ENCODE results near the gene RNFT1.
"Not testable (repeated sequence)": the region's sequence is repeated elsewhere in the genome, so short reads cannot be mapped to it uniquely, and the experiment has no call there.

The RNFT1 gene

GRCh38 chr17:59964482-59965328, at the start of gene RNFT1:
Gene RNFT1 (minus strand): TSS chr17:59964740. CDS start chr17:59964663, 77 bp downstream.
- DNase-seq (ENCODE audit: low read depth) = peak; percentile 82

GRCh38 chr17:60009326-60009725, 44.8 kb upstream of the RNFT1 start:
- DNase-seq (ENCODE audit: low read depth) = not testable (repeated sequence)

- not testable (repeated sequence) for DNase-seq (ENCODE audit: low read depth)
These were observed 43.8 kb upstream of the RNFT1 start for GRCh38 chr17:60008377-60008776.

- DNase-seq (ENCODE audit: low read depth) = no peak
These were observed 41.6 kb upstream of the RNFT1 start for GRCh38 chr17:60006160-60006559.

- not testable (repeated sequence) for DNase-seq (ENCODE audit: low read depth)
These were observed 40.0 kb upstream of the RNFT1 start for GRCh38 chr17:60004561-60004960.

GRCh38 chr17:60002405-60002804, 37.9 kb upstream of the RNFT1 start:
- not testable (repeated sequence) for DNase-seq (ENCODE audit: low read depth)

- DNase-seq (ENCODE audit: low read depth) = not testable (repeated sequence)
These were observed 32.1 kb upstream of the RNFT1 start for GRCh38 chr17:59996608-59997007.

GRCh38 chr17:59975166-59975565, 10.6 kb upstream of the RNFT1 start:
- DNase-seq (ENCODE audit: low read depth) = not testable (repeated sequence)

GRCh38 chr17:59973483-59973882, 8.9 kb upstream of the RNFT1 start:
- not testable (repeated sequence) for DNase-seq (ENCODE audit: low read depth)

GRCh38 chr17:59972778-59973177, 8.2 kb upstream of the RNFT1 start:
- DNase-seq (ENCODE audit: low read depth) = no peak

- not testable (repeated sequence) for DNase-seq (ENCODE audit: low read depth)
These were observed 7.2 kb upstream of the RNFT1 start for GRCh38 chr17:59971771-59972170.

GRCh38 chr17:59963738-59964481, 630 bp downstream of the RNFT1 start:
- DNase-seq (ENCODE audit: low read depth) = peak; percentile 24

GRCh38 chr17:59962739-59963318, 1.7 kb downstream of the RNFT1 start:
- no peak for DNase-seq (ENCODE audit: low read depth)

GRCh38 chr17:59959574-59959973, 5.0 kb downstream of the RNFT1 start:
- DNase-seq (ENCODE audit: low read depth) = not testable (repeated sequence)

- no peak for DNase-seq (ENCODE audit: low read depth)
These were observed 9.7 kb downstream of the RNFT1 start for GRCh38 chr17:59954856-59955255.

GRCh38 chr17:59950049-59950448, 14.5 kb downstream of the RNFT1 start:
- no peak for DNase-seq (ENCODE audit: low read depth)

GRCh38 chr17:59947310-59947709, 17.2 kb downstream of the RNFT1 start:
- not testable (repeated sequence) for DNase-seq (ENCODE audit: low read depth)

- DNase-seq (ENCODE audit: low read depth) = not testable (repeated sequence)
These were observed 18.1 kb downstream of the RNFT1 start for GRCh38 chr17:59946433-59946832.

- DNase-seq (ENCODE audit: low read depth) = no peak
These were observed 23.4 kb downstream of the RNFT1 start for GRCh38 chr17:59941131-59941530.

GRCh38 chr17:59940697-59941096, 23.8 kb downstream of the RNFT1 start:
- not testable (repeated sequence) for DNase-seq (ENCODE audit: low read depth)

- DNase-seq (ENCODE audit: low read depth) = not testable (repeated sequence)
These were observed 31.2 kb downstream of the RNFT1 start for GRCh38 chr17:59933317-59933716.

GRCh38 chr17:59930768-59931167, 33.8 kb downstream of the RNFT1 start:
- not testable (repeated sequence) for DNase-seq (ENCODE audit: low read depth)

GRCh38 chr17:59930121-59930520, 34.4 kb downstream of the RNFT1 start:
- DNase-seq (ENCODE audit: low read depth) = not testable (repeated sequence)
